HAP-1 (cell line): Measurements from ENCODE around the gene SCRN2.

Experiments
- DNase-seq, 2 experiments: peaks; one replicate each; pipeline ENCODE4 v3.0.0-alpha.2; 2016 to 2020; ENCODE audit warnings: low spot score in 2 of 2
- H3K27me3 ChIP-seq: fragments of 250-450 bp; sonication (Bioruptor Pico); 2 replicates; pipeline ENCODE4 v1.5.1; 2020; ENCODE audit warnings: low read depth, mild to moderate bottlenecking, moderate library complexity
- H3K36me3 ChIP-seq: fragments of 250-450 bp; sonication (Bioruptor Pico); replicated peaks from 2 replicates; pipeline ENCODE4 v1.5.1; 2020; ENCODE audit warnings: mild to moderate bottlenecking
- H3K4me1 ChIP-seq: fragments of 250-450 bp; sonication (Bioruptor Pico); 2 replicates; pipeline ENCODE4 v1.5.1; 2020; ENCODE audit warnings: mild to moderate bottlenecking
- H3K4me3 ChIP-seq: fragments of 250-450 bp; sonication (Bioruptor Pico); 2 replicates; pipeline ENCODE4 v1.5.1; 2020; ENCODE audit warnings: mild to moderate bottlenecking, moderate library complexity
- H3K9me3 ChIP-seq: fragments of 250-450 bp; sonication (Bioruptor Pico); 2 replicates; pipeline ENCODE4 v1.5.1; 2020; ENCODE audit warnings: mild to moderate bottlenecking, moderate library complexity
- in situ Hi-C: fragments of 300-500 bp; cut with MboI; formaldehyde crosslinking; loops from 3 replicates; pipeline ENCODE4 v1.14.3; 2020; ENCODE audit warnings: low sequenced_read_pairs, inconsistent platforms, mixed read lengths

The SCRN2 gene

DNA sequence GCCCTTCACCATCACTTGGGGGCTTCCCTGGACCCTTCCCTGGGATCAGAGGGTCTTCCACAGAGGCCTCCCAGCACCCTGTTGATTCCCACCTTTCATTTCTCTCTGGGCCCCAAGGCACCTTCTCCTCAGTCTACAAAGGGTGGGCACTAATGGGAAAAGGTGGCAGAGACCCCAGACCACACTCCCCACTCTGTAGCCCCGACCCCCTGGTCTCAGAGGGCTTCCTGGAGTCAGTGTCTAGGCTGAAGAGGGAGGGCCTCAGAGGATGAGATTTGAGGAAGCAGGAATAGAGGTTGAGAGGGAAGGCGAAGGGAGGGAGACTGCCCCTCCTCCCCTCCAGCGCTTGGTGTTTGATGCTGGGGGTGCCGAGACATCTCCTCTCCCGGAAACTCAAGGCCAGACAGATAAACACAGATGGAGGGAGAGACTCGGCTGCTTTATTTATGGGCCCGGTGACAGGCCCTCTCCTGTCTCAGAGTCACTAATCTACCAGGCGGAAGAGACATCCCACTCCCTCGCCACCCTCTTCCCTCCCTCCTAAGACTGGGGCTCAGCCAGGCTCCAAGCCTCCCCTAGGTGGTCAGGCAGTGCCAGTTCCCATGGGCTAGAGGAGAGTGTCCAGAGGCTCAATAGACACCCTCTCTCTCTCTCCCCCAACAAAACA, 36.4 kb upstream of the SCRN2 start:
- DNase-seq: no peak
- in situ Hi-C loops: no loop called here
- peaks cover 66% of the 10 kb centered on the region for H3K27me3 ChIP-seq
- H3K36me3 ChIP-seq: no peaks in the 10 kb centered on the region
- H3K4me3 ChIP-seq: no peak overlapping the region
- H3K9me3 ChIP-seq: no peaks in the 10 kb centered on the region
- H3K4me1 ChIP-seq: no peaks in the 10 kb centered on the region

DNA sequence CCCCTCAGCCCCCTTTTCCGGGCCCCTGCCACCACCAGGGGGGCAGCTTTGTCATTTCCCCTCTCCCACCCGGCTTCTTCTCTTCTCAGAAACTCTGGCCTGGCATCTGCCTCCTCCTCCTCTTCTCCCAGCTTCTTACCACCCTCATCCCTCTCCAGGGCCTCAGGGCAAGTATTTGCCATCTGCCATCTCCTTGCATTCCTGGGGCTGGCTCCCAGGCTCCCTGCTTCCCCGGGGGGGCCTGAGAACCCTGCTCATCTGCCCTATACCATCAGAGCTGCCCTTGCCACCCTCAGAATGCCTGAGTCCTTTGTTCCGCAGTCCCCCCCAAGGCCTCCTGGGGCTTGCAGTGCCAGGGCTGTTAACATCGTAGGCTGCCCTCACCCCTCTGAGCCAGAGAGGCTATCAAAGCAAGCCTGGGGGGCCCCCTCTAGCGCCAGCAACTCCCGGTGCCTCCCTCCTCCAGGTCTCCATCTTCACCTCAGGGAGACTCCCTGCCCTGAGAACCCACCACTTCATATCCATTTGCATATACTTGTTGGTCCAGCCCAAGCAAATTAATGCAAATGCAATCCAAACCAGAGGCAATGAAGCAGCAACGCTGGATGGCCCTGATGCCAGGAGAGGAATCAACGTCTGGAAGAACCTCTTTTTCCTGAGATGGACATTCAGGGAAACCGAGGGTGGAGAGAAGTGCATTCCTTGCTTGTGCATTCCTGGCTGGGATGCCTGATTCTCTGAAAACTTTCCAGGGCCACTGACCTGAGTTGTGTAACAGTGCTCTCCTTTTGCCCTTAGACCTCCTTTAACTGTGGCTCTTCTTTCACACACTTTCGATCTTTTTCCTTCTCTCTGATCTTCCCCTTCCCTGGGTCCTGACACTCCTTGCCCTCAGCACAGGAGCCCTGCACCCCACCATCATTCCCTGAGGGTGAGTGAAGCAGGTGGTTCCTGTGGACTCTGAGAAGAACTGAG, 34.2 kb upstream of the SCRN2 start:
- H3K27me3 ChIP-seq: peaks cover 76% of the 10 kb centered on the region
- no peak for DNase-seq
- no peaks in the 10 kb centered on the region for H3K9me3 ChIP-seq
- H3K4me1 ChIP-seq: no peaks in the 10 kb centered on the region
- H3K36me3 ChIP-seq: no peaks in the 10 kb centered on the region
- no peak overlapping the region for H3K4me3 ChIP-seq
- in situ Hi-C loops: no loop called here

DNA sequence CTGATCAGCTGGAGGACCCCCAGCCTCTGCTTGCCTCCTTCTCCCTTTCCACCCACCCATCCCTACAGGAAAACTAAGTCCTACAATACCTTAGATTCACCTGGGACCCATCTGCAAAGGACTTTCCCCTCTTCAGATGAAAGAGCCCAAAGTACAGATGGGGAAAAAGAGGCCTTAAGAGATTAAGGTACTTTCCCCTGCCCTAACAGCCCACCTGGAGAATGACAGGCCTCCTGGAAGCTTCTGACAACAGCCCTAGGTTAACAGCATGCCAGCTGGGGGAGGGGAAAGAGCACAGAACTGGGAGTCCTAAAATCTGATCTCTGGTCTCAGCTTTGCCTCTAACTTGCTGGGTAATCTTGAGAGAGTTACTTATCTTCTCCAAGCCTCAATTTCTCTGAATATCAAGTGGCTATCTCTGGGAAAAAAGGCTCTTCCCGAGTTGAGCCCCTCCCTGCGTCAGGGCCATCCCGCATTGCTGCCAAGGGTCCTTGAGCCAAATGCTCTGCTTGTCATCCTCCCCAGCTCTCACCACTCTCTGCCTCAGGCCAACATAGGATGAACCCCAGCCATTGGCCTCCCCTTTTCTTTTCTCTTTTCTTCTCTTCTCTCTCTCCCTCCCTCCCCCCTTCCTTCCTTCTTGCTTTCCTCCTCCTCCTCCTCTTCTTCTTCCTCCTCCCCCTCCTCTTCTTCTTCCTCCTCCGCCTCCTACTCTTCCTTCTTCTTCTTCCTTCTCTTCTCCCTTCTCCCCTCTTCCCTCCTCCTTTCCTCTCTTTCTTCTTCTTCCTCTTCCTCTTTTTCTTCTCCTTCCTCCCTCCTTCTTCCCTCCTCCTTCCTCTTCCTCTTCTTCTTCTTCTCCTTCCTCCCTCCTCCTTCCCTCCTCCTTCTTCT, 32.4 kb upstream of the SCRN2 start:
- Histone ChIP-seq H3K4me1 (no peaks in the 10 kb centered on the region), H3K9me3 (no peaks in the 10 kb centered on the region), H3K27me3 (peaks cover 77% of the 10 kb centered on the region), H3K4me3 (no peak overlapping the region), H3K36me3 (no peaks in the 10 kb centered on the region)
- DNase-seq: no peak
- in situ Hi-C loops: no loop called here

DNA sequence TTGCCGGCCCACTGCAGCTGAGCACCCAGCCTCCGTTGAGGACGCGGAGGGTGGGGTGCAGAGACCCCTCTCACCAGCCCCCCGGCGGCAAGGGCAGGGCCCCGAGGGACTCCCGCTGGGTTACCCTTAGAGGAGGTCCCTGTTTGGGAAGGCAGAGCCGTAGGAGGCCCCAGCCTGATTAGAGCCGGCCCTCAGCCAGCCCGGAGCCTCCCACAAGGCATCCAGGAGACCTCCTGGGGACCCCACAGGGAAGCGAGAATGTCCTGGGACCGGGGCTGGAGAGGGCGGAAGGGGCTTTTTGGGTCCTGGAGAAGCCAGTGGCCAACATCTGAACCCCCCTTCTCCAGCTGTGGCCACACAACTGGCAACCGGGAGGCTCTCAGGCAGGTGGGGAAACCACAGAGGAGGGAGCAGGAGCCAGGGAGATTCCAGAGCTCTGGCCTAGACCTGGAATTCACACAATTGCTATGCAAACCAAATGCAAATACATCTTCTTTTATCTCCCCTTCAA, 31.6 kb upstream of the SCRN2 start:
- Histone ChIP-seq H3K4me3 (no peak overlapping the region), H3K27me3 (peaks cover 69% of the 10 kb centered on the region)
- in situ Hi-C loops: no loop called here

DNA sequence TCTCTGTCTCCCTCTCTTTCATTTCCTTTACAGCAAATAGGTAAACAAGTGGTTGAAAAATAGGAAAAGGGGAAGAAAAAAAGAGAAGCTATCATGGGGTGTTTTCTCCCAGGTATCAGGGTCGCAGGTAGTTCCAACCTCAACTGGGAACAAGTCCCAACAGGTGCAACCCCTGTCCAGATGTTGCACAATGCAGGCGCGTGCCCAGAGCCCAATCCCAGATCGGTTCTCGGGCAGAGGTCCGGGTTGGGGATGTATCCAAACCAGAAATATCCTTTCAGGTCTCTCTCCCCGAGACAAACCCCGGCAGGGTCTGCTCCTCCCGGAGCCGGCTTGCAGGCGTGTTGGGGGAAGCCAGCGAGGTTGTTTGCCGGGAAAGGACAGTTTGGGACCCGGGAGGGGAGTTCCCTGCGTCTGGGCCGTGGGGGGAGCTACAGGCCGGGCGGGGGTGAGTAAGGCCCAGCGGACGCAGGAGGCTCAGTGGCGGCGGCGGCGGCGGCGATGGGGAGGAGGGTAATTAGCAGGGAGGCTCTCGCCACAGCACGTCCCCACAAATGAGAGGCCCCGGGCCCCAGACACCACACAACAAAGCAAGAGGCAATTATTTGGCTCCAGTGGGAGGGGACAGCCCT, 31.1 kb upstream of the SCRN2 start:
- Histone ChIP-seq H3K36me3 (no peaks in the 10 kb centered on the region), H3K9me3 (no peaks in the 10 kb centered on the region), H3K27me3 (peaks cover 64% of the 10 kb centered on the region)

More for the DNA sequence above, 31.6 kb upstream of the SCRN2 start:
- H3K36me3 ChIP-seq: no peaks in the 10 kb centered on the region
- no peaks in the 10 kb centered on the region for H3K9me3 ChIP-seq
- DNase-seq: no peak
- H3K4me1 ChIP-seq: no peaks in the 10 kb centered on the region

DNA sequence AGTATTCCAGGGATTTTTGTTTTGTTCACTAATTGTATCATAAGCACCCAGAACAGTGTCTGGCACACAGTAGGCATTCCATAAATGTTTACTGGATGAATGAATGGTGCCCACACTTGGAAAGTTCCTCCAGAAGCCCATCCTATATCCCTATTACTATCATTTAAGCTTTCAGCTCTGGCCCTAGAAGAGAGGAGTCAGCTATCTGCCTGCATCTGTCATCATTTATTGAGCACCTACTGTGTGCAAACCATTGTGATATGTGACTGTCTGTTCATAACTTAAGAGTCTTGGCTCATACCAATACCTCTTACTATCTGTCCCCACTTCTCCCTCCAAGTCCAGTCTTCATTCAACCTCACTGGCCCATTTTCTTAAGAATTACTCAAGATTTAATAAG, 30.0 kb upstream of the SCRN2 start:
- DNase-seq: no peak
- Histone ChIP-seq H3K36me3 (no peaks in the 10 kb centered on the region), H3K9me3 (no peaks in the 10 kb centered on the region), H3K4me1 (no peaks in the 10 kb centered on the region), H3K4me3 (no peak overlapping the region), H3K27me3 (peaks cover 63% of the 10 kb centered on the region)
- in situ Hi-C loops: no loop called here

More for the DNA sequence above, 31.1 kb upstream of the SCRN2 start:
- Histone ChIP-seq H3K4me1 (no peaks in the 10 kb centered on the region), H3K4me3 (no peak overlapping the region)
- in situ Hi-C loops: no loop called here
- DNase-seq: no peak

DNA sequence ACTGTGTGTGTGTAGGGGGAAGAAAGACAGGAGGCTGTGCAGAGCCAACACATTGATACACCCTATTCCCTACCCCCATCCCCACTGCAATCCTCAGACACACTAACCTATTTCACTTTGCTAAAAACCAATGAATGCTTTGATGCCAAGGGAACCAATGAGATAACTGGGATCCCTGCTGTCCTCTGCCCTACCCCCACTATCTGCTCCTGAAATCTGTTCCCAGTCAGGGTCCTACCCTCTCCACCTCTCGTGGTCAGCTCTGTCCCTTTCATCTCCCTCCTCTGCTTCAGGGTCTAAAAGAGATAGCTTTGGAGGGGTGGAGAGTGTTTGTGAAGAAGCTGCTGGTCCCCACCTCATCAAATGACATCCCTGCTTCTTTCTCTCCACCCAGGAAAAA, 29.0 kb upstream of the SCRN2 start:
- no peak overlapping the region for H3K4me3 ChIP-seq
- in situ Hi-C loops: no loop called here
- H3K36me3 ChIP-seq: no peaks in the 10 kb centered on the region
- no peak for DNase-seq
- no peaks in the 10 kb centered on the region for H3K9me3 ChIP-seq
- H3K27me3 ChIP-seq: peaks cover 63% of the 10 kb centered on the region
- no peaks in the 10 kb centered on the region for H3K4me1 ChIP-seq

DNA sequence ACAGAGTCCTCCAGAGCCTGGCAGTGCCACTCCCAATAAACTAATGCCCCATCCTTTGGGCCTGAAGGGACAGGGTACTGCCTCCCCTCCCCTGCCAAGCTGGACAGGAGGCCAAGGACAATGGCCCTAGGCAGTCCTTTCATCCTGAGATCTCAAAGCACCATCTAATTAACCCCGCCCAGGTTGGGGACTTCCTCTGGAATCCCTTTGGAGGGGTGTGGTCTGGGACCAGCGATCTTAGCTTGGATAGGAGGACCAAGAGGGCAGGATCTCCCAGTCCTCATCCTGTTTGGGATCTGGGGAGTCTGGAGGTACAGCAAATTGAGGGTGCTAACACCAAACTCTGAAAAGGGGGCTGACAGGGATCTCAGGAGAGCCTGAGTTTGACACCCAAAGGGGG, 28.0 kb upstream of the SCRN2 start:
- Histone ChIP-seq H3K36me3 (no peaks in the 10 kb centered on the region), H3K9me3 (no peaks in the 10 kb centered on the region), H3K4me3 (no peak overlapping the region), H3K27me3 (peaks cover 55% of the 10 kb centered on the region), H3K4me1 (no peaks in the 10 kb centered on the region)
- no peak for DNase-seq
- in situ Hi-C loops: no loop called here

DNA sequence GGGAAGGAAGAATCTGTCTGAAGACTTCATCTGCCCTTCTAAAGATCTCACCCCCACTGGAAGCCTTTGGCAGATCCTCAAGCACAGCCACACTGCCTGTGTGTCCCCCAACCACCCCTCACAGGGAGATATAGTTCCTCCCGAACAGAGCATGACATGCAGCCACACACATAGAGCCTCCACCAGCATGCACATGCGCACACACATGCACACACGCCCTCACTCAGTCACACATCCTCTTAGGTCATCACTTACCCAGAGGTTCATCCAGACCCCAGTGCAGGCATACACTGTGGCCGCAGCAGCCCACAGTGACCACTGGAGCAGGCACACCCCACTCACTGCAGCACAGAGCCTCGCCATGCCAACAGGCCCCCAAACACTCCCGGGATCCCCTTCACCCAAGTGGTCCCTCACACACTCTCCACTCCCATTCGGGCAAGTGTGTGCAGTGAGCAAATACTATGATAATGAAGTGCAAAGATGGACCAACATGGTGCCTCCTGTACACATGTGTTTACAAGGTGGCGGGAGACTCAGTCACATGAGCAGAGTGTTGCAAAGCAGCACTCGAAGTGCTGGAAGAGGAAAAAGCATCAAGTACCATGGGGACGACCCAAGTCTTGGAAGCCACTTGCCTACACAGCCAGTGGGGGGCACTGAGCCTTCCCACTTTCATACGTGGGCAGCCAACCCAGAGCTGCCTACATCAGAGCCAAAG, 26.9 kb upstream of the SCRN2 start:
- Histone ChIP-seq H3K27me3 (peaks cover 46% of the 10 kb centered on the region), H3K9me3 (no peaks in the 10 kb centered on the region), H3K36me3 (no peaks in the 10 kb centered on the region), H3K4me3 (no peak overlapping the region), H3K4me1 (no peaks in the 10 kb centered on the region)
- DNase-seq: no peak
- in situ Hi-C loops: no loop called here

DNA sequence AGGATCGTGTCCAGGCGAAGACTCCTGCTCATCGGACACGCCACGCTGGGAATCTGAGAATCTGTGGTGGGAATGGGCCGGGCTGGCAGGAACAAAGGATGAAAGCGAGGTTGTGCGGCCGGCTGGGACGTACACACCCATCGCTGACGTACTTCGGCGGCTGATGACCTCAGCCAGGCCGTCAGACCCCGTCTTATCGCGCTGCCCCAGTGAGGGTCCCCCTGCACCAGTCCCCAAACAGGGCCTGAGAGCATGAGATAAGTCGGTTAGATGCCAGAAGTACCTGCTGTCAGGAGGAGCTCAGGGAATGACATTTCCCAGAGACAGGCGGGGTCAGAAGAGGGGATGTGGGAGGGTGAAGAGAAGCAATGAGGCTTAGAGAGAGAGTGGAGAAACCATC, 25.9 kb upstream of the SCRN2 start:
- H3K4me3 ChIP-seq: no peak overlapping the region
- in situ Hi-C loops: no loop called here
- DNase-seq: no peak
- no peaks in the 10 kb centered on the region for H3K9me3 ChIP-seq
- peaks cover 39% of the 10 kb centered on the region for H3K27me3 ChIP-seq
- no peaks in the 10 kb centered on the region for H3K36me3 ChIP-seq
- H3K4me1 ChIP-seq: no peaks in the 10 kb centered on the region

DNA sequence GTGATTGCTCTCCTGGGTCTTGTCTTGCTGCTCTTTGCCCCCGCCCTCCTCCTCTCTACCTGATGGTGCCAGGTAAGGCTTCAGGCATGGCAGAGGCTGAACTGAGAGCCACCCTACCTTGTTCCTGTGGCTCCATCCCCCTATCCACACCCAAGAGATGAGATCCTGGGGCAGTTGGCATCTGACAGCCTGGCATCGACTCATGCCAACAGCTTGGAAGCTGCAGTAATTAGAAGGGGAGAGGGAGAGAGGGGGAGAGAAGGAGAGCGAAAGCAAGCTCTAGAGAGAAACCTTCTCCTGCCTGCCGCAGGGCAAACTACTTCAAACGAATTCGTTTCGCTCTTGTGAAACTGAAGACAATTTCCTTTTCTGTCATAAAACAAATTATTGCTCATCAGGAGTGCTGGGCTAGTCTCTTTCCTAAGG, 23.7 kb upstream of the SCRN2 start:
- DNase-seq: no peak

DNA sequence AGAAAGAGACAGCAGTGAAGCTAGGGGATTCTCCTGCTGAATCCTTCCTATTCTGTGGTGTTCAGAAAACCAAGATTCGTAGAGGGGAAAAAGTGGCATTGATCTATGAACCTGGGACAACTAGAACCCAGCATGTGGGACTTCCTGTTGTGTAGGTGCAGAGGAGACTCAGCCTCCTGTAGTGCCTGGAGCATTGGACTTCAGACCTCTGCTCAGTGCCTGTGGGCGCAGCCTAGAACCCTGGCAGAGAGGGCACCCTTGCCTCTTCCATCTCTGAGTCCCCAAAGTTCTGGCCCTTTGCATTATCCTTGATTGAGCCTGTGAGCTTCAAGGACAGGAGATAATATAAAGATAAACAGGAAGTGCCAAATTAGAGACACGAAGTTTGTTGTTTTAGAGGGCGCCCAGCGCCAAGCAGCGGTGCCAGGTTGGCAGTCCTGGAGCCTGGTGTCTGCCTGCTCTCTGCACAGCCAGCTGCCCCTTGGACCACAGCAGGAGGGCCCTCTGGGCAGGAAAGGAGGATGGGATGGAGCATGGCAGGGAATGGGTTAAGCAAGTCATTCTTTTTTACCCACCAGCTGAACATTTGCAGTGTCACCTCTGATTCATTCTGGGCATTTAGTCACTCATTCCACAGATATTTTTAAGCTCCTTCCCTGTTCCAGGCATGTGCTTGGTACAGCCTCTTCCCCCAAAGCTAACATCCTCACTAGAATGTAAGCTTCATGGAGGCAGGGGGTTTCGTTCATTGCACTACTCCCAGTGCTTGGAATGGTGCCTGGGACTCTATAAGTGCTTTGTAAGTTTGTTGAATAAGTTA, 21.8 kb upstream of the SCRN2 start:
- Histone ChIP-seq H3K27me3 (peaks cover 19% of the 10 kb centered on the region), H3K4me3 (no peak overlapping the region), H3K36me3 (no peaks in the 10 kb centered on the region), H3K4me1 (no peaks in the 10 kb centered on the region), H3K9me3 (no peaks in the 10 kb centered on the region)
- in situ Hi-C loops: no loop called here
- DNase-seq: no peak

More for the DNA sequence above, 23.7 kb upstream of the SCRN2 start:
- Histone ChIP-seq H3K4me3 (no peak overlapping the region), H3K4me1 (no peaks in the 10 kb centered on the region), H3K27me3 (peaks cover 21% of the 10 kb centered on the region), H3K36me3 (no peaks in the 10 kb centered on the region), H3K9me3 (no peaks in the 10 kb centered on the region)
- in situ Hi-C loops: no loop called here
